HG02870 (cell line): ENCODE measurements around the gene TRIM66.

Experiments
- ATAC-seq: cut with Tn5 transposase; IDR thresholded peaks from one replicate; pipeline ENCODE4 v1.9.1; 2021; ENCODE audit warnings: mild to moderate bottlenecking, moderate library complexity; ENCODE audit not compliant: unreplicated experiment

The TRIM66 gene

DNA sequence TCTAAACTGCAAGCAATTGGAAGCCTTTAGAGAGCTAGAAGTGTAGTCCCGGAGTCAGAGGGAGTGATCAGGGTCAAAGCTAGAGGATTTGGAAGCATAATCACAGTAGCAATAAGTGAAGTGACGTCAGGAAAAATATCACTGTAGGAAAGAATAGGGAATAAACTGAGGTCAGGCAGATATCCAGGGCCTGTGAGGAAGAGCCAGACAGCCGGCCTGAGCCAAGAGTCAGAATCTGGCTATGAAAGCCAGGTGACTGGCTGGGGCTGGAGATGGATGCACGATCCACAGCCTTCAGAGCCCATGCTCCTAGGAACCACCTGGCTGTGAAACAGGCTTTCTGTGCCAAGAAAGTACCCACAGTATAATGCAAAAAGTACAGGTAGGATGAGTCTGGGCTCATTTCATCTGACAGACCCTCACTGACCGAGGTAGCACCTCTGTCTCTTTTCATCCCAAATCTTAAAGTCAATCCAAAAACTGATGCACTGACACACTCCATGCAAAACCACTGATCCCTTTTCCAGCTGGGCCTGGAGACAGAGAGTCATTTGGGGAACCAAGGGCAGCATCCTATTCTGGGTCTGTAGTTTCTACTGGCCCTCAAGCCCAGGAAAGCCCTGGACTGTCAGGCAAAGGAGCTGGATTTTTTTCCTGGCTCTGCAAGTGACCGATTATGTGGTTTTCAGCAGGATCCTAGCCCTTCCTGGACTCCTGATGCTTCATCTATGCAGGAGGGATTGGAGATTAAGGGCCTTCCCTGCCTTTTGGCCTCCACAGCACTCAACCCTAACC, 21.3 kb downstream of the TRIM66 start:
- no peak for ATAC-seq

DNA sequence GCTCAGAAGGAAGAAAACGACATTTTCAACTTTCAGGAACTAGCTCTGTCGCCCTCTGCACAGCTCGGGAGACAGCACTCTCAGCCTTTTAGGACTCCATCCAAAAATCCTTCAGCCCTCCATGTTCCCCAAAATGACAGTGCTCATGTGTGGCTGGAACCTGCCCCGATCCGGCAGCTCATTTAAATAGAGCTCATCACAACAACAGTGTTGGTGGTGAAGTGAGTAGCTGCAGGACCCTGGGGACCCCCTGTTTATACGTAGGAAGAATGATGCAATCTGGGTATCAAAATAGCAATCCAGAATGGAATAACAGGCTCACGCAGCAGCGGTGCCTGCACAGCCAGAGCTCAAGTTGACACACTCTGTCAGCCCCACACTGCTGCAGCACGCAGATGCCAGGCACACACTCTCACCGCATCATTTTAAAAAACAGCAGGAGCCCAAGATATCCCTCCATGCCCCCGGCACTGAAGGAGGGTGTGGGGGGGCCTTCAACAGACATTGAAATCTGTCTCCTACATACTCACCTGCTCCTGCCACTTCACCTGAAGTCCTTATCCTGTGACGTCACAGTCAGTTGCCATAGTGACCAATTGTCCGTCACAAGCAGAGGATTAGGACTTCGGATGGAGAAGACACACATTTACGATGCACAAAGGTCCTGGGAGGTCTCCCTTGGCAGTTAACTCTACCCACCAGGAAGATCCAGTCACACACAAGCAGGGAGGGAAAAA, 24.0 kb downstream of the TRIM66 start:
- no peak for ATAC-seq

DNA sequence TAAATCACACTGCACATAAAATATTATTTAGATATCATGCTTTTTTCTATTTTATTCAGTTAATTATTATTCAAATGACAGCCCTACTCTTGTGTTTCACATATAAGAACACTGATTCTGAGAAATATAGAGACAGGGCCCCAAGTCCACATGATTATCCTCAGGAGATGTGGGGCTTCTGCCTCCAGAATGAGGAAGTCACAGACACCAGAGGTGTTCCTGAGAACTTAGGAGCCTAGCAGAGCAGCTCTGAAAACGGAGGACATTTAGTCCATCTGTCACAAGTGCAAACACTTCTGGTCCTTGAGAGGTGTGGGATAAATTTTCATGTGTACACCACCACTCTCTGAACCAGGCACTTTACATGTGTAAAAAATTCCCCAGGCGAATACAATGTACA, 26.2 kb downstream of the TRIM66 start:
- no peak for ATAC-seq

DNA sequence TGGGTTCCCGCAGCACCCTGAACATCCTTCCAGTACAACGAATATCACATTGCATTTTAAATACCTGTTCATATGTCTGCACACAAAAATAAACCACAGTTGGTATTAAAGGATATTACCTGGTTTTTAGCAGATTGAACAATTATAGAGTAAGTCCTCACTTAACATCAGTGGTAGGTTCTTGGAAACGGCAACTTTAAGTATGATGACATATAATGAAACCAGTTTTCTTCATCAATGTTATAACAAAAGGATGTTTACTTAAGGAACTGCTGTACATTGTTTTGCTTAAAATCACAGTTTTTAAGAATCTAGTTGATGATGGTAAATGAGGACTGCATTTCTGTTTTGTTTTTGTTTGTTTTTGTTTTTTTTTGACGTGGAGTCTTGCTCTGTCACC, 28.0 kb downstream of the TRIM66 start:
- no peak for ATAC-seq

DNA sequence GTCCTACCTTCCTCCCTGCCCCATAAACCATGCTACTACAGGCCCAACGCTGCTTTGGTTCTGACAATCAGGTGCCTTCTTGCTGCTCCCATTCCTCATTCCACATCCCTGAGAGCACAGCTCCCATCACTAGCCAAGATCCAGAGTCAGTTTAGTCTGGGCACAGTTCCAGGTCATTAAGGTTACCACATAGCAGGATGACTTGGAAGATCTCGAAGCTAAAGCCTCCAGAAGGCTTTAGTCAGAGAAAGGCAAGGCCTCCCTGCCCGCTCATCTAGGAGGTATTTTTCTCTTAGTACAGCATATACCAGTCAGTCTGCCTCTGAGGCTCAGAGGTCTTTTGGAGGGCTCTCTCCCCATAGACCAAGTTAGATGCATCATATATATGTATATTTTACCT, 30.3 kb downstream of the TRIM66 start:
- no peak for ATAC-seq

DNA sequence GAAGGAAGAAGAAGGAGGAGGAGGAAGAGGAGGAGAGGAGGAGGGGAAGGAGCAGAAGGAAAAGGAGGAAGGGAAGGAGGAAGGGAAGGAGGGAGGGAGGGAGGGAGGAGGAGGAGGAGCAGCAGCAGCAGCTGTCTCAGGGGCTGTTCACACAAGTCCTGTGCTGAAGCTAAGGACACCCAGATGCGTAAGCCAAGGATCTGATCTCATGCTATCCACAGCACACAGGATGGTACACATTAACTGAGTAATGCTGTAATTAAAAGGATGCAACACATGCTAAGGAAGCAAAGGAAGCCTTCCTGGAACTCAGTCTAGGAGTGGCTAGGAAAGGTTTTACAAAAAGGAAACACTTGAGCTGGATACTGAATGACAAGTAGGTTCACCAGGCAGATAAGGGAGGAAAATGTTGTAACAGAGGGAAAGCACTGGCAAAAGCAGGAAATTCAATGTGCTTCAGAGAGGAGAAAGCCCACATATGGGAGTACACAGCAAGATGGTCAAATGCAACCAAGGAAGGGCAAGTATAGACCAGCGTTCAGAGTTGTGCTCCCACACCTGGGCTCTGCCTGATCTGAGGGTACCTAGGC, 32.0 kb downstream of the TRIM66 start:
- no peak for ATAC-seq

DNA sequence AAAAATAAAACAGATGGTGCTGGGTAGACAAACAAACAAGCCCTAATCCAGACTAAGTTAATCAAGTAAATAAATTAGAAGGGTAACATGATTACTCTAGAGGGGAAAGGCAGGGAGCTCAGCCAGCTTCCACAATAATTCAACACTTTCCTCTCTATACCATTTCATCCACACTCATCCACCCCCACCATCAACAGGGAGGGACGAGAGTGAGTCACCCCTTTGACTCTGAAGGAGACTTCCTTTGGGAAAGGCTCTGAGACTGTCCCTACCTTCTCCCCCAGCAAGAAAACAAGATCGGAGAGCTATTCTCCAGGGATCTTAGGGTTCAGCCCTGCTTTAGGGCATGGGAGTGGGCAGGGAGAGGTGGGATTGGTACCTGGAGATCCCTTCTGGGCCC, 33.1 kb downstream of the TRIM66 start:
- ATAC-seq, result no peak

DNA sequence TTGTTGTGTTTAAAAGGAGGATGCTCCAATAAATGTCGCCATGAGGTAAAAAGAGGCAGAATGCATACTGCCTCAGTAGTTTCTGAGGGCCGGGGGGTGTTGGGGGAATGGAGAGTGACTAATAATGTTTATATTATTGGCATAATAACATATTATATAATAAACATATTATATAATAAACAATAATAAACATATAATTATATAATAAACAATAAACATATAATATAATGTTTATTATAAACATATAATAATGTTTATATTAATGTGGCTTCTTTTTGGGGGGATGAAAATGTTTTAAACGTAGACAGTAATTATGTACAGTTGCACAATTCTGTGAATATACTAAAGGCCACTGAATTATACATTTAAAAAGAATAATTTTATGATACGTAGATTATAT, 35.6 kb downstream of the TRIM66 start:
- ATAC-seq, result no peak

DNA sequence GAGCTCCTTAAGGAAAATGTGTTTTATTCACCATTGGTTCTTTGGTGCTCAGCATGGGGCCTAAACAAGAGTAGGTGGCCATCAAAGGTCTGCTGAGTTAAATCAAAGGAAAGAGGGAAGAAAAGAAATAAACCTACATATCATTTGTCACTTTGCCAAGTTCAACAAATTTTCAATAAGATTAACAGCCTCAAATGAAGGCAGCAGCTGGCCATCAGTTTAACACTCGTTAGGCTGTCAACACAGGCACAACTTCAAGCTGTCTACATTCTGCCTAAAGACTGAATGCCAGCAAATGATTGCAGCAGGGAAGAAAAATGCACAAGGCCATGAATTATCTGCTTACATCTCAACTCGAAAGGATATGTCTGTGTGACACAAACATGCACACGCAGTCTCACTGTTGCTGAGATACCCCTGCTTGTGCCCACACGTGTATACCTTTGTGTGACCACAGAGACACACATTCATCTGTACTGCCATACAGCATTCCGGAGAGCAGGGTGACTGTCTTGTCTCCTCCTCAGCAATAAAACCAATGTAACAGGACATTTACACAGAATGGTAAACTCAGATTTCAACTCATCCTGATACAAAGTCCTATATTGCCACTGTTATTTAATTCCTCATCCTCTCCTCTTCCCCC, 40.1 kb downstream of the TRIM66 start:
- no peak for ATAC-seq

DNA sequence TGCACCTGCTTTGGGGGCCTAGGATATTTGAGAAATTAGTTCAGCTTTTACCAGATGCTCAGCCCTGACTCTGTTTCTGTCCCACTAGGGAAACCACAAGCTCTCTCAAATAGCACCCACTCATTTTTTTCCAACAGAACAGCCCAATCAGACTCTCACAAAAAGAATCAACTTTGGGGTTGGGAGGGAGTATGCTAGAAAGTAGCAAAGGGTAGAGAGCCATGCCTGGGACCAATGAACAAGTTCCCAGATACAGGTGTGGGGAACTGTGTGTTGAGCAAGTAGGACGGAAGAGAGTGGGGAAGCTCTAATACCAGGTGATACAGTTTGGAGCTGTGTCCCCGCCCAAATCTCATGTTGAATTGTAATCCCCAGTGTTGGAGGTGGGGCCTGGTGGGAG, 41.1 kb downstream of the TRIM66 start:
- ATAC-seq, result no peak

DNA sequence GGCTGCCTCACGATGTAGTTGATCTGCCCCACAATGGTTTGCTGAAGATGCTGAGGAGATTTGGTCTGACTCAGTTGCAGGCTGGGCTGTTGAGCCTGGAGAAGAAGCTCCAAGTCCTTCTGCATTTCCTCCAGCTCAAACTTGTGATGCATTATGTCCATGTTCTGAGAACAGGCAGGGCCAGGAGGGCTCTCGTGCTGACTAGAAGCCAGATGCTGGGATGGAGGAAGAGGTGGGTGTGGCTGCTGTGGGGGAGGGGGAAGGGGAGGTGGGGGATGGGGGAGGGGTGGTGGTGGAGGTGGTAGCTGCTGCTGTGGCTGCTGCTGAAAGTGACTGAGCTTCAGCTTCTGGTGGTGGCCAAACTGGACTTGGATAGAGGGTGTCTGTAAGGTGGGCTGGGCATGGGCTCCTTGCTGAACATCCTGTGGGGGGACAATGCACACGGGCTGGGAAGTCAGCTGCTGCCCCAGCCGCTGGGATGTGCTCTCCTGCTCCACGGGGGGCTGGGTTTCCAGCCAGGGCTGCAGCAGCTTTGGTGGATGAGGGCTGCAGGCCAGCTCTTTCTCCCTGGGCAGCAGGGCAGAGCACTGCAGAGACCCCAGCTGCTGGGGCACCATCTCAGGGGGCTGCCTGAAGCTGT, 42.1 kb downstream of the TRIM66 start:
- ATAC-seq, result no peak

DNA sequence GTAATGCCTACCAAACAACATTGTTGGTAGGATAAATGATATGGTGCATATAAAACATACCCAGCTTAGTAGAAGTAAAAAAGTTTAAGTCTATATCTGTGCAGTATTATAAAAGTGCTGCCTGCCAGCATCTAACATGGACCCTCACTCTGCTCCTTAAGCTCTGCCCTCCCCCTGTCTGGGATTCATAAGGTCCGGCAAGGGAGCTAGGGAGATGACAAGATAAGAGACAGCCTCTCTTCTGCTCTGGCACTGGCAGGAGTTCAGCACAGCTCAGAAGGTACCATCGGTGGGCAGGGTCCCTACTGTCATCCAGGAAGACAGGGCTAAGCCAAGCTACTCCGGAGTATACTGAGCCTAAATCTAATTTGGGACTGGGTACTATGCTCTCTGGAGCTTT, 42.8 kb downstream of the TRIM66 start:
- no peak for ATAC-seq

DNA sequence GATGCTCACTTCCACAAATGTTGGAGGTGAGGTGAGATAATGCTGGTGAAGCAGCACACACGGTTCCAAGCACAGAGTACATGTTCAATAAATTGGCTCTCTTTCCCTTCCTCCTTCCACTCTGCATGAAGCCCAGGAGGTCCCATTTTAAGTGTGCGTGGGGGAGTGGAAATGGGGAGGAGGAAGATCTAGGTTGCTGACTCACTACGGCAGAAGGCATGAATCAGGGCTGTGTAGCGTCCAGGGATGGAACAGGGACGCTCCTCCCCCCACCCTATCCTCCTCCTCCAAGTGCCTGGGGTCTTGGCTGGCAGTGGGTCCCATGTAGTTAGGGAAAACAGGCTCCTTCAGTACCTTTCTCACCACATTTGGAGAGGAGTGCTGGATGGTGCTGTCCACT, 44.2 kb downstream of the TRIM66 start:
- ATAC-seq, result no peak

DNA sequence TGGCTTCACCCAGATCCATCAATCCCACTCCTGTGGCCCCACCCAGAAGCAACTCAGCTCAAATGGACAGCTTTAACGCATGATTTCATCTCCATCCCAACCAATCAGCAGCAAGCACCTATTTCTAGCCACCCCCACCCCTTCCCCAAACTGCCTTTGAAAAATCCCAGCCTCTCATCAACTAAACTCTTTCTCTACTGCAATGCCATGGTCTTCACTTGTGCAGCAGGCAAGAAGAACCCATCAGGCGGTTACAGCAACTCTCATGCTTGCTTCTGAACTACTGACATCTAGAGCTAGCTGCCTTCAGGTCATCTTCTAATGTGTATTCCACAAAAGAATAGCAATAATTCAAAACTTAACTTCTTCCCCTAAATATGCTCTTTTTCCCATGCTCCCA, 46.3 kb downstream of the TRIM66 start:
- ATAC-seq, result no peak

DNA sequence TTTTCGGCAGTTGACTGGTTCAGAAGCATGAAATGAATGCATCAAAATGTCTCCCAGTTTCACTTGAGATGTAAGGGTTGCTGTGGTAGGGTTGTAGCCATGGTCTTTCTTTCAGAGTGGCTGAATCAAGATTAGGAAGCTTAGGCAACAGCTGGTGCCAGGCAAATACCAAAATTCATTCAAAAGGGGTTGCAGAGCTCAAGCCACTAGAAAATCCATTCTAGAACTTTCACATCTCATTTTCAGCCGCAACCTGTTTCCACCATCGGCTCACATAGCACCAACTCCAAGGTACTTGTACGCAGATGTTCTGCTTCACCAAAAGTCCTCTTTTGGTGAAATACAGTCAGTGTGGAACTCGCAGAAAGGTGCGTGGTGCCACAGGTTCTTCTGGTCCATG, 48.0 kb downstream of the TRIM66 start:
- ATAC-seq, result peak; percentile 66

DNA sequence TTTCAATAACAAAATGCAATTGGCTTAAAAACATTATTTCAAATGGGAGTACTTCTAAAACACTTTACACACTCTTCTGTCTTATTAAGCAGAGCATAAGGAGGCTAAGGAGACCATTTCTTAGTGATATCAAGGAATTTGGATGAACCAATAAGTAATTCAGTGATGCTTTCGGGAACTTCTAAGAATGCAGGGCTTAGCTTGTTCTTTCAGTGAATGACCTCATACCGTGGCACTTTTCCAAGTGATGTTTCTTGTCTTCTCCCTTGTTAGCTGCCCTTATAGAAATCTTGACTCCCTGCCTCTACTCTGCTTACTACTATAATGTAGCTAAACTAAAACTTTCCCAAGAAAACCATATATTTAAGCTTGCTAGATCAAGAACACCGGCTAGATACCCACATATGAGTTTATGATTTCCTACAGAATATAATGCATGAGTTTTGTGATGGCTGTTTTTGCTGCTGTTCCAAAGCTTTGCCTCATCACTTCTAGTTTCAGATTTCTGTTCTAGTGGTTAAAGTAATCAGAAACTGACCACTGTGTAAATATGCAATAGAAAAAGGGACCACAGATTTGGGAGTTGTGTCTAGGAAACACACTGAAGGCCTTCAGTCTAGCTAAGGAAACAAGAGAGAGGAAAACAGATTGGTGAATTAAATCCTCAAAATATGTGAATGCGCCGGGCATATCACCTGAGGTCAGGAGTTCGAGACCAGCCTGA, 50.9 kb downstream of the TRIM66 start:
- ATAC-seq, result no peak

DNA sequence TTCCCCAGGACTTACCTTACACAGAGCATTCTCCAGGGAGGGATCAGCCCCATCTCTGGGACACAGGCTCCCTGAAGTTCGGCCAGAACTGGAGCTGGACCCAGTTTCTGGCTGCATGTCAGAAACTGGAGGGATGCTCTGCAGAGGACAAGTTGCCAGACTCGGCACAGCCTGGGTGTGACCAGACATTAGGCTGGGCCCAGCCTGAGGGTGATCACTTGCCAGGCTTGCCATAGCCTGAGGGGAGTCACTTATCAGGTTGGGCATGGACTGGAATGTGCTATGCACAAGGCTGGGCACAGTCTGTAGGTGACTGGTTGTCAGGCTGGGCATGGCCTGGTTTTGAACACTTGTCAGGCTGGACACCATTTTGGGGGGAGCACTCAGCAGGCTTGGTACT, 57.8 kb downstream of the TRIM66 start:
- no peak for ATAC-seq

DNA sequence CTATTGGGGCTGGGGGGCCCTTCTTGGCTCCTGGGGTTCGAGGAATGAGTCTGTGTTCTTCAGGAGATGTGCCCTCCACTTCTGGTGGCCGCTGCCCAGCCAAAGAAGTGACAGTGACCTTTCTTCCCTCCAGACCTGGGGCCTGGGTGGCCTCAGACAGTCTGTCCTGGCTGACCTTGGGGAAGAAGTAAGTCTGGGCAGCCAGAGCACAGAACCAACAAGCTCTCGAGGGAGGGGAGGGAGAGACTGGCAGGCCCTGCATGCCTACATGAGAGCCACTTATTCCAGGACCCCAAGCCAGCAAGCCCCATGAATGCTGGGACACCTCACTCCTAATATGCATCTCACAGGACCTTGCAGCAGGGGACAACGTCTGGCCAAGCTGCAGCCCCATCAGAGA, 61.3 kb downstream of the TRIM66 start:
- ATAC-seq, result no peak

DNA sequence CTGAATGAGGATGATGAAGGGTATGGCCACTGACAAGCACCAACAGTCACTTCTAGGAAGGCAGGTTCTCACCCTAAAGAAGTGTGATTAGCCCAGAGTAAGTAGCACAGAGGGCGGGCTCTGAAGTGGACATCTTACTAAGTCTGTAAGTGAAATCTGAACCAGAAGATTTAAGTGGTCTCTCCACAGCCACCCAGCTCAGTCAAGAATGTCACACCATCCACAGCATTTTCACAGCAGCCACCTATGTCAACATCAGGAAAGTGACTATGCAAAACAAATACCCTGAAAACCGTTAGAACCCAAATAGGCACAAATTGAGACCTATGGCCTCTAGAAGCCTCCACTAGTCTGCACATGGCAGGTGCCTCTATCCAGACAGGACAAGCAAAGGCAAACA, 65.4 kb downstream of the TRIM66 start:
- no peak for ATAC-seq

DNA sequence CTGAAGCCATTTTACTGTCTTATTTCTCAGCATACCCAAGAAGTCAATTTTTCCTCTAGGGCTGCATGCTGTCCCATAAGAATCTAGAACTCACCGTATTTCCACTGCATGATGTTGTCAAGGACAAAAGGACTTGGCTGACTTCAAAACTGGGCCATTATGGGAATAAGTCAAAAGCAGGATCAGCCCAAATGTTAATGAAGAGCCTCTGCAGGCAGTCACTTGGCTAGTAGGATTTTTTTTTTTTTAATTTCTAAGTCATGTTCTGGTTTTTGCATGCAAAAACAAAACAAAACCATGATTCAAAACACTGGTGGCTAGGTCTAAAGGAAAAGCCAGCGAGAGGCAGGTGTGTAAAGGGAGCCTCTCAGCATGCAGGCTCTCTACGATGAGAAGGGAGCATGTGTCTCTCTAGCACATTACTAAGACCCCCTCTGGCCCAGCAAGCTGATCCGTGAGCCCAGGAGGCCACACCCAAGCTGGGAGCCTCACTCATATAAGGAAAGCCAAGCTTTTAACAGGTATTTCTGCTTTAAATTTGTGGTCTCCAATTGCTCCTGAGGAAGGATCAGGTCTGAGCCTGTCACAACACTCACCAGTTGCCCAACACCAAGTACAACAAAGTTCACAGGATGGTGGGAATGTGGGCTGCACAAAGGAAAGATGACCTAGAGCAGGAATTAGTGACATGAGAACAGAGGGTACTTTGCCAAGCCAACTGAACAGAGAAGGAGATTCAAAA, 67.0 kb downstream of the TRIM66 start:
- ATAC-seq, result no peak
